Measurements from ENCODE around the gene STK10.

Gene STK10

GRCh38 chr5:172109749-172110148 is 78.3 kb downstream of the STK10 start:
- Histone ChIP-seq H3K9me3 (ENCODE audit: control insufficient read depth, insufficient read depth, low read length) (no peaks in the 10 kb centered on the region), H3K27ac (ENCODE audit: low read depth, low read length) (no peak overlapping the region), H3F3A (ENCODE audit: control insufficient read depth, insufficient read depth) (peaks cover 11% of the 10 kb centered on the region), H3K4me3 (ENCODE audit: low read length) (no peak overlapping the region), H3K36me3 (ENCODE audit: control insufficient read depth, low read length) (peaks cover 11% of the 10 kb centered on the region), H3K4me2 (ENCODE audit: low read length) (no peak overlapping the region), H3K27me3 (ENCODE audit: control insufficient read depth, low read length) (no peaks in the 10 kb centered on the region), H3K9me2 (replicated peaks; ENCODE audit: control insufficient read depth, low read length) (no peaks in the 10 kb centered on the region), H3K79me2 (ENCODE audit: control insufficient read depth, low read length) (0 out of 2 replicates have a peak, but pooled peaks cover 2% of the 10 kb centered on the region), H3K4me1 (ENCODE audit: control insufficient read depth, low read length) (peaks cover 52% of the 10 kb centered on the region), H4K20me1 (ENCODE audit: control insufficient read depth, insufficient read depth, low read depth, low read length) (no peaks in the 10 kb centered on the region)
- TF ChIP-seq CTCF (IDR thresholded peaks at IDR 0.05; ENCODE audit: low read depth, low read length, poor library complexity, severe bottlenecking) = no peak

GRCh38 chr5:172107571-172107970 is 80.5 kb downstream of the STK10 start:
- Histone ChIP-seq H3K36me3 (ENCODE audit: control insufficient read depth, low read length) (peaks cover 5% of the 10 kb centered on the region; the same call in 1 of the 2 replicates), H3F3A (ENCODE audit: control insufficient read depth, insufficient read depth) (peaks cover 11% of the 10 kb centered on the region), H3K9me2 (replicated peaks; ENCODE audit: control insufficient read depth, low read length) (no peaks in the 10 kb centered on the region), H3K4me3 (ENCODE audit: low read length) (no peak overlapping the region), H3K27me3 (ENCODE audit: control insufficient read depth, low read length) (no peaks in the 10 kb centered on the region), H3K4me1 (ENCODE audit: control insufficient read depth, low read length) (peaks cover 34% of the 10 kb centered on the region), H4K20me1 (ENCODE audit: control insufficient read depth, insufficient read depth, low read depth, low read length) (no peaks in the 10 kb centered on the region), H3K27ac (ENCODE audit: low read depth, low read length) (no peak overlapping the region), H3K9me3 (ENCODE audit: control insufficient read depth, insufficient read depth, low read length) (no peaks in the 10 kb centered on the region), H3K79me2 (ENCODE audit: control insufficient read depth, low read length) (no peaks in the 10 kb centered on the region), H3K4me2 (ENCODE audit: low read length) (no peak overlapping the region)
- no peak for TF ChIP-seq EZH2phosphoT487 (IDR thresholded peaks at IDR 0.05; ENCODE audit: borderline replicate concordance, low read length)
- no peak for TF ChIP-seq CTCF (IDR thresholded peaks at IDR 0.05; ENCODE audit: low read depth, low read length, poor library complexity, severe bottlenecking)

- TF ChIP-seq EZH2phosphoT487 (IDR thresholded peaks at IDR 0.05; ENCODE audit: borderline replicate concordance, low read length) = no peak
- TF ChIP-seq CTCF (IDR thresholded peaks at IDR 0.05; ENCODE audit: low read depth, low read length, poor library complexity, severe bottlenecking) = peak; percentile 96
- H3K9me2 ChIP-seq (replicated peaks; ENCODE audit: control insufficient read depth, low read length) = no peaks in the 10 kb centered on the region
- peak overlapping the region; percentile 29 for H3K4me3 ChIP-seq (ENCODE audit: low read length)
- H3K36me3 ChIP-seq (ENCODE audit: control insufficient read depth, low read length) = peaks cover 5% of the 10 kb centered on the region; the same call in 1 of the 2 replicates
- peaks cover 26% of the 10 kb centered on the region for H3K4me1 ChIP-seq (ENCODE audit: control insufficient read depth, low read length)
- peak overlapping the region; percentile 58 for H3K4me2 ChIP-seq (ENCODE audit: low read length)
- H3F3A ChIP-seq (ENCODE audit: control insufficient read depth, insufficient read depth) = peaks cover 7% of the 10 kb centered on the region
- no peak overlapping the region for H3K27ac ChIP-seq (ENCODE audit: low read depth, low read length)
- H3K27me3 ChIP-seq (ENCODE audit: control insufficient read depth, low read length) = no peaks in the 10 kb centered on the region
- H4K20me1 ChIP-seq (ENCODE audit: control insufficient read depth, insufficient read depth, low read depth, low read length) = no peaks in the 10 kb centered on the region
- H3K9me3 ChIP-seq (ENCODE audit: control insufficient read depth, insufficient read depth, low read length) = no peaks in the 10 kb centered on the region
- no peaks in the 10 kb centered on the region for H3K79me2 ChIP-seq (ENCODE audit: control insufficient read depth, low read length)
These were observed 81.3 kb downstream of the STK10 start for GRCh38 chr5:172106511-172107356.

All from DOHH2 (cell line).